ENCODE results near the gene MED31.

DNA sequence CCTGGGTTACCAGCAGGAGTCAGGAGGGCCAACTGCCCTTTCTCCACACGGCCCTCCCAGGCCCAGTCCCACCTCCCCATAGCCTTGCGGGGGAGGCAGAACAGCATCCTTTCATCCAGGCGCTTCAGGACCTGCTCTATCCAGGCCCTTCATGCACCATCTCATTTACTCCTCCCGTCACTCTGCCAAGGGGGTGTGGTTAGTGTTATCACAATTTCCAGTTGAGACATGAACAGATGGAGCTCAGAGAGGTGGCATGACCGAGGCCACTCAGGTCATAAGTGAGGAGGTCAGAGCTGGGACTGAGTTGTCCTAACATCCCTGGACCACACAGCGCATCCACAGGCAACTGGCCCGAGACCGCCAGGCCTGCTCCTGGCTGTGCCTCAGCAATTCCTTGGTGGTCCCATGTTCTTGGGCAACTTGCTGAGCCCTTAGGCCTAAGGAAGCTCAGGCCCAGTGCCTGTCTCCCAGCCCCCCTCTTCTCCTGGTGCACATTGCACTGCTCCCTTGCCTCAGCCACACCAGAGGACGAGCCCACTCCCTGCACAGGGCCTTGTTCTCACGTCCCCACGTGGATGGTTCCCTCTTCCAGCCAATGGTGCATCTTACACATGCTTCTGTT, 23.9 kb upstream of the MED31 start:
- TF ChIP-seq, protein P1, sequence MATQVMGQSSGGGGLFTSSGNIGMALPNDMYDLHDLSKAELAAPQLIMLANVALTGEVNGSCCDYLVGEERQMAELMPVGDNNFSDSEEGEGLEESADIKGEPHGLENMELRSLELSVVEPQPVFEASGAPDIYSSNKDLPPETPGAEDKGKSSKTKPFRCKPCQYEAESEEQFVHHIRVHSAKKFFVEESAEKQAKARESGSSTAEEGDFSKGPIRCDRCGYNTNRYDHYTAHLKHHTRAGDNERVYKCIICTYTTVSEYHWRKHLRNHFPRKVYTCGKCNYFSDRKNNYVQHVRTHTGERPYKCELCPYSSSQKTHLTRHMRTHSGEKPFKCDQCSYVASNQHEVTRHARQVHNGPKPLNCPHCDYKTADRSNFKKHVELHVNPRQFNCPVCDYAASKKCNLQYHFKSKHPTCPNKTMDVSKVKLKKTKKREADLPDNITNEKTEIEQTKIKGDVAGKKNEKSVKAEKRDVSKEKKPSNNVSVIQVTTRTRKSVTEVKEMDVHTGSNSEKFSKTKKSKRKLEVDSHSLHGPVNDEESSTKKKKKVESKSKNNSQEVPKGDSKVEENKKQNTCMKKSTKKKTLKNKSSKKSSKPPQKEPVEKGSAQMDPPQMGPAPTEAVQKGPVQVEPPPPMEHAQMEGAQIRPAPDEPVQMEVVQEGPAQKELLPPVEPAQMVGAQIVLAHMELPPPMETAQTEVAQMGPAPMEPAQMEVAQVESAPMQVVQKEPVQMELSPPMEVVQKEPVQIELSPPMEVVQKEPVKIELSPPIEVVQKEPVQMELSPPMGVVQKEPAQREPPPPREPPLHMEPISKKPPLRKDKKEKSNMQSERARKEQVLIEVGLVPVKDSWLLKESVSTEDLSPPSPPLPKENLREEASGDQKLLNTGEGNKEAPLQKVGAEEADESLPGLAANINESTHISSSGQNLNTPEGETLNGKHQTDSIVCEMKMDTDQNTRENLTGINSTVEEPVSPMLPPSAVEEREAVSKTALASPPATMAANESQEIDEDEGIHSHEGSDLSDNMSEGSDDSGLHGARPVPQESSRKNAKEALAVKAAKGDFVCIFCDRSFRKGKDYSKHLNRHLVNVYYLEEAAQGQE (IDR thresholded peaks at IDR 0.05; ENCODE audit: insufficient read depth in 1 of 2, low read depth in 2 of 2, low read length in 2 of 2): no peak
- TF ChIP-seq POLR2AphosphoS5 (IDR thresholded peaks at IDR 0.05; ENCODE audit: low read depth, low read length) (no peak), SIN3A (IDR thresholded peaks at IDR 0.05; ENCODE audit: borderline replicate concordance, insufficient read depth, low read length) (no peak), TAF1 (IDR thresholded peaks at IDR 0.05; ENCODE audit: borderline replicate concordance, insufficient read depth, low read length) (no peak)
